Measurements from ENCODE around the gene CBL.

Gene CBL

GRCh38 chr11:119300198-119300964, 94.2 kb downstream of the CBL start:
- Histone ChIP-seq H3K9ac (ENCODE audit: low read length) (no peak overlapping the region), H3K36me3 (ENCODE audit: control insufficient read depth, insufficient read depth, low read length, severe bottlenecking) (peaks cover 76% of the 10 kb centered on the region), H3K4me3 (ENCODE audit: low read length) (no peak overlapping the region), H3K4me1 (ENCODE audit: control insufficient read depth, insufficient read depth, low read length) (peaks cover 35% of the 10 kb centered on the region), H3K27me3 (replicated peaks; ENCODE audit: control insufficient read depth, insufficient read depth, low read length) (no peaks in the 10 kb centered on the region), H3K9me3 (ENCODE audit: control insufficient read depth, low read length) (no peaks in the 10 kb centered on the region)
- DNase-seq (ENCODE audit: low read depth): no peak

DNA sequence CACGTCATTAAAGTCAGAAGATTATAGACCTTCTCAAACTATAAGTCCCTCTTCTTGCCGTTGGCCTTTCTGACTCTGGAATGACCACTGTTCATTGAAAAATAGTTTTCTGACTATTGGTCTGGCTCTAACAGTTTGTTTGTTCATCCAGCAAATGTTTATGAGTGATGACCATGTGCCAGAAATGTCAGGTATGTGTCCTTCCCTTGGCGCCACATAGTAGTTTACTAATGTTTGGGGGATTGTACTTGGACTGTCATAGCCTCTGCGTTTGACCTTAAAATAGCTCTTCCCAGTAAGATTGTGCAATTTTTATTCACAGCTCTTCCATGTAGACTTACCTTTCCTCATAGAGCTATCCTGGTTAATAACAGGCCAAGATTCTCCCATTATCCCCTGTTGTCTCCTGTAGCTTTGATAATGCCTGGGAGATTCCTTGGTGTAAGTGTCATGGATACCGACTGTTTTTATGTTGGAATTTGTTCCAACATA, 97.1 kb downstream of the CBL start:
- no peak for DNase-seq (ENCODE audit: low read depth)
- peaks cover 47% of the 10 kb centered on the region for H3K4me1 ChIP-seq (ENCODE audit: control insufficient read depth, insufficient read depth, low read length)
- H3K27me3 ChIP-seq (replicated peaks; ENCODE audit: control insufficient read depth, insufficient read depth, low read length): no peaks in the 10 kb centered on the region
- no peak overlapping the region for H3K9ac ChIP-seq (ENCODE audit: low read length)
- no peaks in the 10 kb centered on the region for H3K9me3 ChIP-seq (ENCODE audit: control insufficient read depth, low read length)
- peaks cover 61% of the 10 kb centered on the region for H3K36me3 ChIP-seq (ENCODE audit: control insufficient read depth, insufficient read depth, low read length, severe bottlenecking)
- no peak overlapping the region for H3K4me3 ChIP-seq (ENCODE audit: low read length)

- peak overlapping the region; percentile 1 for H3K4me3 ChIP-seq (ENCODE audit: low read length)
- peaks cover 32% of the 10 kb centered on the region for H3K4me1 ChIP-seq (ENCODE audit: control insufficient read depth, insufficient read depth, low read length)
- peak overlapping the region; percentile 86 for H3K9ac ChIP-seq (ENCODE audit: low read length)
- no peaks in the 10 kb centered on the region for H3K9me3 ChIP-seq (ENCODE audit: control insufficient read depth, low read length)
- DNase-seq (ENCODE audit: low read depth): peak; percentile 26
- no peaks in the 10 kb centered on the region for H3K27me3 ChIP-seq (replicated peaks; ENCODE audit: control insufficient read depth, insufficient read depth, low read length)
- H3K36me3 ChIP-seq (ENCODE audit: control insufficient read depth, insufficient read depth, low read length, severe bottlenecking): peaks cover 58% of the 10 kb centered on the region
Observed at GRCh38 chr11:119305556-119306372, 99.6 kb downstream of the CBL start.

- Histone ChIP-seq H3K27me3 (replicated peaks; ENCODE audit: control insufficient read depth, insufficient read depth, low read length) (no peaks in the 10 kb centered on the region), H3K4me1 (ENCODE audit: control insufficient read depth, insufficient read depth, low read length) (peaks cover 32% of the 10 kb centered on the region), H3K9ac (ENCODE audit: low read length) (peak overlapping the region; percentile 86), H3K4me3 (ENCODE audit: low read length) (no peak overlapping the region), H3K36me3 (ENCODE audit: control insufficient read depth, insufficient read depth, low read length, severe bottlenecking) (peaks cover 58% of the 10 kb centered on the region), H3K9me3 (ENCODE audit: control insufficient read depth, low read length) (no peaks in the 10 kb centered on the region)
- peak; percentile 66 for DNase-seq (ENCODE audit: low read depth)
Observed at GRCh38 chr11:119306373-119306890, 100.3 kb downstream of the CBL start.

GRCh38 chr11:119307219-119307618, 101.1 kb downstream of the CBL start:
- Histone ChIP-seq H3K4me1 (ENCODE audit: control insufficient read depth, insufficient read depth, low read length) (peaks cover 32% of the 10 kb centered on the region), H3K9me3 (ENCODE audit: control insufficient read depth, low read length) (no peaks in the 10 kb centered on the region), H3K36me3 (ENCODE audit: control insufficient read depth, insufficient read depth, low read length, severe bottlenecking) (peaks cover 57% of the 10 kb centered on the region), H3K4me3 (ENCODE audit: low read length) (peak overlapping the region; percentile 59), H3K9ac (ENCODE audit: low read length) (peak overlapping the region; percentile 86), H3K27me3 (replicated peaks; ENCODE audit: control insufficient read depth, insufficient read depth, low read length) (no peaks in the 10 kb centered on the region)
- DNase-seq (ENCODE audit: low read depth): no peak

- no peaks in the 10 kb centered on the region for H3K9me3 ChIP-seq (ENCODE audit: control insufficient read depth, low read length)
- peaks cover 32% of the 10 kb centered on the region for H3K4me1 ChIP-seq (ENCODE audit: control insufficient read depth, insufficient read depth, low read length)
- H3K36me3 ChIP-seq (ENCODE audit: control insufficient read depth, insufficient read depth, low read length, severe bottlenecking): peaks cover 57% of the 10 kb centered on the region
- no peaks in the 10 kb centered on the region for H3K27me3 ChIP-seq (replicated peaks; ENCODE audit: control insufficient read depth, insufficient read depth, low read length)
- H3K4me3 ChIP-seq (ENCODE audit: low read length): no peak overlapping the region
- peak overlapping the region; percentile 86 for H3K9ac ChIP-seq (ENCODE audit: low read length)
- DNase-seq (ENCODE audit: low read depth): no peak
Observed at GRCh38 chr11:119307974-119308373, 101.8 kb downstream of the CBL start.

DNA sequence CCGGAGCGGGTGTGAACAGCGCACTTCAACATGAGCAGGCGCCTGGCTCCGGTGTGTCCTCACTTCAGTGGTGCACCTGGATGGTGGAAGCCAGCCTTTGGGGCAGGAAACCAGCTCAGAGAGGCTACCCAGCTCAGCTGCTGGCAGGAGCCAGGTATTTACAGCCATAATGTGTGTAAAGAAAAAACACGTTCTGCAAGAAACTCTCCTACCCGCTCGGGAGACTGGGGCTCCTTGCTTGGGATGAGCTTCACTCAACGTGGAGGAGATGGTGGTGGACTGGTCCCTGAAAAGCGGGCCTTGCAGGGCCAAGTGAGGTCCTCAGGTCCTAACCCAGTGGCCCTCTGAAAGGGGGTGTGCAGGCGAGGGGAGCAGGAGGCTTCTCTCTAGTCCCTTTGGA, 103.3 kb downstream of the CBL start:
- Histone ChIP-seq H3K36me3 (ENCODE audit: control insufficient read depth, insufficient read depth, low read length, severe bottlenecking) (peaks cover 55% of the 10 kb centered on the region), H3K4me1 (ENCODE audit: control insufficient read depth, insufficient read depth, low read length) (peaks cover 32% of the 10 kb centered on the region), H3K9ac (ENCODE audit: low read length) (no peak overlapping the region), H3K4me3 (ENCODE audit: low read length) (no peak overlapping the region), H3K27me3 (replicated peaks; ENCODE audit: control insufficient read depth, insufficient read depth, low read length) (no peaks in the 10 kb centered on the region), H3K9me3 (ENCODE audit: control insufficient read depth, low read length) (no peaks in the 10 kb centered on the region)
- no peak for DNase-seq (ENCODE audit: low read depth)

DNA sequence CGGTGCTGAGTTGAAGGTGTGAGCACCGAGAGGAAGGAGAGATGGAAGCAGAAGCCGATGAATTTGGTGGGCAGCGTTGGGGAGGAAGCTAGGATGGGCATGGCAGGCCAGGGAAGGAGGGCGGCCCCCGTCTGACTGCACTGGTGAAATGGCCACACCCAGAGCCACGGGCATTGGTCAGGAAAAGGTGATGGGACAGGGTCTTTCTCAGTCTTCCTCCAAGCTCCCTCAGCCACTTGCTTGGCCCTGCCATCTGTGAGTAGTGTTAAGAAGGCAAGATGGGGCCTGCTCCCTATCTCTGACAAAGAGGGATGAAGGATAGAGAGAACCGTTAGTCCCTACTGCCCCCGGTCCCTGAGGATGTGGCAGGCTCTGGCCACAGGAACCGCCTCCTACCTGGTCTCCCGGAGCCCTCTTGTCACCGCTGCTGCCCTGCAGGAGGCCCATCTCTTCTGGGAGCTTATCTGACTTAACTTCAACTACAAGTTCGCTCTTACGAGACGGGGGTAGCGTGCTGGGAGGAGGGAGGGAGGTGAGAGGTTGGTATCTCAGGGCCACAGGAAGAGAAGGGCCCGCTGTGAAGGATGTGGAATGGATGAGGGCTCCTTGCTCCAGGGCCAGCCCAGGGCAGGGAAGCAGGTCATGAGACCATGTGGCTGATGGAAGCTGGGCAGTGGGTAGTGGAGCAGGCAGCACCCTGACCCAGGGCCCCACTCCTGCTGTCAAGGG, 104.0 kb downstream of the CBL start:
- Histone ChIP-seq H3K4me3 (ENCODE audit: low read length) (no peak overlapping the region), H3K36me3 (ENCODE audit: control insufficient read depth, insufficient read depth, low read length, severe bottlenecking) (peaks cover 60% of the 10 kb centered on the region), H3K9me3 (ENCODE audit: control insufficient read depth, low read length) (no peaks in the 10 kb centered on the region), H3K27me3 (replicated peaks; ENCODE audit: control insufficient read depth, insufficient read depth, low read length) (peaks cover under 1% of the 10 kb centered on the region), H3K9ac (ENCODE audit: low read length) (no peak overlapping the region), H3K4me1 (ENCODE audit: control insufficient read depth, insufficient read depth, low read length) (peaks cover 30% of the 10 kb centered on the region)
- DNase-seq (ENCODE audit: low read depth): no peak

DNA sequence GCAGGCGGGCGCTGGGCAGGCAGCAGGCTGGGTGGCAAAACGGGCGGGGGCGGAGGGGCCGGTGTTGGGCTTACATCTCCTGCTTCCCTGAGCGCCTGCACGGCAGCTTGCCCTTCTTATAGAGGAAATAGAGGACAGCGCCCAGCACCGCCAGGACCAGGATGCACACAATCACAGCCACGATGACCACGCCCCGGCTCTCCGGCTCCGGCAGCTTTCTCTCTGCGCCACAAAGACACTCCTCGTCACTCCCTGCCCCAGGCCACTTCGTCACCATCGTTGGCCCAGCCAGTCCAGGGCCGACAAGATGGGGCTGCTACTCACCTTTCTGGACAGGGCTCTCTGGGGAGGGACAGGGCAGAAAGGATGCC, 104.5 kb downstream of the CBL start:
- Histone ChIP-seq H3K4me1 (ENCODE audit: control insufficient read depth, insufficient read depth, low read length) (peaks cover 29% of the 10 kb centered on the region), H3K4me3 (ENCODE audit: low read length) (no peak overlapping the region), H3K9me3 (ENCODE audit: control insufficient read depth, low read length) (no peaks in the 10 kb centered on the region), H3K9ac (ENCODE audit: low read length) (no peak overlapping the region), H3K36me3 (ENCODE audit: control insufficient read depth, insufficient read depth, low read length, severe bottlenecking) (peaks cover 60% of the 10 kb centered on the region), H3K27me3 (replicated peaks; ENCODE audit: control insufficient read depth, insufficient read depth, low read length) (peaks cover 6% of the 10 kb centered on the region)
- DNase-seq (ENCODE audit: low read depth): no peak

GRCh38 chr11:119314726-119315125, 108.6 kb downstream of the CBL start:
- Histone ChIP-seq H3K9ac (ENCODE audit: low read length) (no peak overlapping the region), H3K36me3 (ENCODE audit: control insufficient read depth, insufficient read depth, low read length, severe bottlenecking) (peaks cover 48% of the 10 kb centered on the region), H3K4me1 (ENCODE audit: control insufficient read depth, insufficient read depth, low read length) (peaks cover 22% of the 10 kb centered on the region), H3K9me3 (ENCODE audit: control insufficient read depth, low read length) (no peaks in the 10 kb centered on the region), H3K27me3 (replicated peaks; ENCODE audit: control insufficient read depth, insufficient read depth, low read length) (peaks cover 8% of the 10 kb centered on the region), H3K4me3 (ENCODE audit: low read length) (peak overlapping the region; percentile 82)
- DNase-seq (ENCODE audit: low read depth): no peak

Measured in adipocyte (in vitro differentiated cells).